GM18499 (cell line): Measurements from ENCODE around the gene ITGB5.

Experiments
- ATAC-seq: cut with Tn5 transposase; IDR thresholded peaks from one replicate; pipeline ENCODE4 v1.9.1; 2021; ENCODE audit warnings: moderate number of reproducible peaks; ENCODE audit not compliant: insufficient read depth, unreplicated experiment

The ITGB5 gene

DNA sequence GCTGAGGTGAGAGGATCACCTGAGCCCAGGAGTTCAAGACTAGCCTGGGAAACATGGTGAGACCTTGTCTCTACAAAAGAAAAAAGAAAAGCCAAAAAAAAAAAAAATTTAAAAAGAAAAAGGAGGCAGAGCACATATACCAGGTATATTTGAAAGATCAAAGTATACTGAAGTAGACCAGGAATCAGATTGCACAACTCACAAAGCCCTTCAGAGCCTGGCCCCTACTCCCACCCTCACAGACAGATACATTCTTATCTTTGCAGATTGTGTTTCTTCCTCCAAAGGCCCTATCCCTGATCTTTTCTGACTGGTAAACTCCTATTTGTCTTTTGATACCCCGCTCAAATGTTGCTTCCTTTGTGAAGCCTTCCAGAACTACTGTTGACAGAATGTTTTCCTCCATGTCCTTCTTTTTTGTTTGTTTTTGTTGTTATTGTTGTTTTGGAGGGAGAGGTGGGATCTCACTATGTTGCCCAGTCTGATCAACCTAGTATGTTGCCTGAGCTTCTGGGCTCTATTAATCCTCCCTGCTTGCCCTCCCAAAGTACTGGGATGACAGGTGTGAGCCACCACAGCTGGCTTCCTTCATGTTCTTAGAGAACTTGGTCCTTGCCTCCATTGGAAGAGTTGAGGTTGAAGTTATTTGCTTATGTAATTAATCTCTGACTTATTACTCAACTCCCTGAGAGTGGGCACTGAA is 9.8 kb upstream of the ITGB5 start:
- ATAC-seq = no peak

DNA sequence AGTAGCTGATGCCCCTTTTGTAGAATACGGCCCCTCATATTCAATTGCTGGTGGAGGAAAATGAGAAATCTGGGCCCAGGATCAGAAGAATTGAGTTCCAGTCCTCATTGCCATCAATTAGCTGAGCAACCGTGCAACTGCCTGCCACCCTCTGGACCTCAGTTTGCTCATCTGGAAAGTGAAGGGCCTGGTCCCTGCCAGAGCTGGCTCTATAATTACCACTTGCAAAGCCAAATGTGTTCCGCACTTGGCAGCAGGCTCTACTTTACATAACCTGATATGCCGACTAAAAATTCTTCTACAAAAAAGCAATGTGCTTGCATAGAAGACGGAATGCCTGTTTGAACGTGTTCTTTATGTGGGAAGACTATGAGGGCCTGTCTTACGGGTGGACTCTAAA is 8.6 kb upstream of the ITGB5 start:
- ATAC-seq = no peak

DNA sequence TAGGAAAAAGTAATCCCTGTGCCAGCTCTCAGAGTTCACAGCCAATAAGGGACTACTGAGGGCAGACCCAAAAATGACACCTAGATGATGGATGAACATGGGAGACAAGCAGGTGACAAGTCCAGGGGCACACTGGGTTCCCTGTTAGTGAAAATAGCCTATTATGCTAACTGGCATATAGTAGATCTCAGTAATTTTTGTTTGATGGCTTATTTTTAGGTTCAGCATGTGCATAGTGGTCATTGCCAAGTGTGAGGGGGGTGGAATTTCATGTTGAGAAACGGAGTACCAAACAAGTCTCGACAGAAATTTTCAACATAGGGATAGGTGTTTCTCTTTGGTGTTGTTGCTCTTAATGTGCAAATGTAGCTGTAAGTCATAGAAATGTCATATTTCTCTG is 6.4 kb upstream of the ITGB5 start:
- no peak for ATAC-seq

DNA sequence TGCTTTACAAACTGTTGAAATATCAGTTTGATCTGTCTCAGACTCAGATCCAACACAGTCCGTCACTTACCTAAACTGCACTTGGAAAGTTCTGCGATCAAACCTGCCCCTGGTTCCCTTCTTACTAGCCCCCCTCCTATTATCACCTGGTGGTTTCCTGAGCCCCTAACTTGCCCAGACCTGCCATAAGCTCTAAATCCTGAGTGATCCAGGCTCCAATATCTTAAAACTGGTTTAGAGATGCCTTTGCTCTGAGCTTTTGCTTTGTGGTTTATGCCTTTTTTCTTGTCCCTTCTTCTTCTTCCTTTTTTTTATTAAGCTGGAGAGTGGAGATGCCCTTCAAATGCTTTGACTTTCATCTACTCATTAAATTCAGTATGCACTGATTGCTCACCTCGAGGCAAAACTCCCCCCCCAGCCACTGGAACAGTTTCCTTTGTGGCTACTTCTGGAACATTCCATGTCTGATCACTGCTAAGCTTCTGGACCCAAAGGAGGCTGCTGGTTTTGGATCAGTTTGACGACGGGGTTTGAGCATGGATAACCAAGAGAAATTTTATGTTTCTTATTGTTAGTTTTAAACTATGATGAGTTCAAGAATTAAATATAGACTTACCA is 3.5 kb upstream of the ITGB5 start:
- ATAC-seq = no peak

DNA sequence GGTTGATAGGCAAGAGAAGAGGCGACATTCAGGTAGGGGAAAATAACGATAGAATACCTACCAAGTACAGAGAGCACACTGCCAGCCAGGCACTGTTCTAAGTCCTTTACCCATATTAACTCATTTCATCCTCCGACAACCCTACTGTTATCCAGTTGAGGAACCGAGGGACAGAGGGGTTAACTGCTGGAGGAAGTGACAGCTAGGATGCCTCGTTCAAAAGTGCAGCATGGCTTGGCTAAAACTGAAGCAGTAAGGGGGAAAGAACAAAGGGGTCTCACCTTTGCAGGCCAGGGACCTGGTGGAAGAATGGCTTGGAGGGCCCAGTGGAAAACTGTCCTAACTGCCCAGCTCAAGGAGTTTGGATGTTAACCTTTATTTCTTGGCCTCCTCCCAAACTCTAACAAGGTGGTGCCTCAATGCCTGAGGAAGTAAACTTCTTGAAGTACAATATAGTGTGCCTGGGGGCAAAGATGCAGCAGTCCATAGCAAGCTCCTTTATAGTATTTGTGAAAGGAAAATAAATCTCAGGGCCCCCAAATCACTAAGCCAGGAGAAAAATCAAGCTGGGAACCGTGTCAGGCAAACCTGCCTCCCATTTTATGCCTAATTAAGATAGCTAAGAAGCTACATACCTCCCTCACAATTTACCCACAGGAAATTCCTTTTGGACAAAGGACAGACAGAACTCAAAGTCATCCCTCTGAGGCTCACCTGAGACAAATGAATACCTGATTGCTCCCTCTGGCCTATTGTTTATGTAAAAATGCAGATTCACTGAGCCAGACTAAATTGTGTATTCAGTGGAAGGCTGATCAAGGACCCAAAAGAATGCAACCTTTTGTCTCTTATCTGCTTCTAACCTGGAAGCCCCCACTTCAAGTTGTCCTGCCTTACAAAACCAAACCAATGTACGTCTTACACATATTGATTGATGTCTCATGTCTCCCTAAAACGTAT is 1.6 kb upstream of the ITGB5 start:
- ATAC-seq = no peak

DNA sequence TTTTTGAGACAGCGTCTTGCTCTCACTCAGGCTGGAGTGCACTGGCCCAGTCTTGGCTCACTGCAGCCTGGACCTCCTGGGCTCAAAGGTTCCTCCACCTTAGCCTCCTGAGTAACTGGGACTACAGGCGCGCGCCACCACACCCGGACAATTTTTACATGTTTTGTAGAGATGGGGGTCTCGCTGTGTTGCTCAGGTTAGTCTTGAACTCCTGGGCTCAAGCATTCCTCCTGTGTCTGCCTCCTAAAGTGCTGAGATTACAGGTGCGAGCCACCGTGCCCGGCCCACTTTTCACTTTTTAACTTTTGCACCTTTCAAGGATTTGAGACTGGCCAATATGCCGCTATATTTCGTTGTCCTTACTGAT is 750 bp upstream of the ITGB5 start:
- no peak for ATAC-seq

DNA sequence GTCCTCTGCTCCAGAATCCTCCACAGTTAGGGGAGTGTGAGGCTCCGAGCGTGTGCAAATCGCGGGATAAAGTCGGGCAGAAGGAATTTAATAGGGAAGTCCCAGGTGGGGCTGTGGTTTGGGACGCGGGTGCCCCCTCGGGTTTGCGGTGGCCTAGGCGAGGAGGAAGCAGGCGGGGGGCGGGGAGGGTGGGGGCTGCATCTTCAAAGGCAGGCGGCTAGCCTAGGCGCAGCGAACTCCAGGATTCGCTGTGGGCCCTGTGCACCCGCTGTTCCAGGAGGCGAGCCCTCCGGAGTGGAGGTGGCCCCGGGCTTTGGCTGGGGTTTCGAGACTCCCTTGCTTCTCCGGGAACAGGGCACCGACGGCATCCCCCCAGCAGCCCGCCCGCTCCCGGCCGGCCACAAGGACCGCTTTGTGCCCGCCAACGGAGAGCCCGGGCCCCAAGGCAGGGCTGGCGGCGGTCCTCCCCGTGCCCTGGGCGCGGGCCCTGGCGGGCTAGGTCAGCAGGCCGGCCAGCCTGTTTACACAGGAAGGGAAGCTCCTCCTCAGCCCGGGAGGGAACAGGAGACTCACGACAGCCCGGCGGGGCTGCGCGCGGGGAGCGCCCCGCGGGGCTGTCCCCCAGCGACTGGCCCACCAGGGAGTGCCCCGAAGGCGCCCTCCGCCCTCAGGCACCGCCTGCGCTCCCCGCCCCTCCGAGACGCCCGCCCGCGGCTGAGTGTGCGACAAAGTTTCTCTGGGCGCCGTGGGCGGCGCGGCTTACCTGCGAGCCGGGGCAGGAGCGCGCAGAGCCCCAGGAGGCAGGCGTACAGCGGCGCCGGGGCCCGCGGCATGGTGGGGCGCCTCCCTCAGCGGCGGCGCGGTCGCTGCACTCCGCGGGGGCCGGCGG is 753 bp downstream of the ITGB5 start:
- no peak for ATAC-seq

DNA sequence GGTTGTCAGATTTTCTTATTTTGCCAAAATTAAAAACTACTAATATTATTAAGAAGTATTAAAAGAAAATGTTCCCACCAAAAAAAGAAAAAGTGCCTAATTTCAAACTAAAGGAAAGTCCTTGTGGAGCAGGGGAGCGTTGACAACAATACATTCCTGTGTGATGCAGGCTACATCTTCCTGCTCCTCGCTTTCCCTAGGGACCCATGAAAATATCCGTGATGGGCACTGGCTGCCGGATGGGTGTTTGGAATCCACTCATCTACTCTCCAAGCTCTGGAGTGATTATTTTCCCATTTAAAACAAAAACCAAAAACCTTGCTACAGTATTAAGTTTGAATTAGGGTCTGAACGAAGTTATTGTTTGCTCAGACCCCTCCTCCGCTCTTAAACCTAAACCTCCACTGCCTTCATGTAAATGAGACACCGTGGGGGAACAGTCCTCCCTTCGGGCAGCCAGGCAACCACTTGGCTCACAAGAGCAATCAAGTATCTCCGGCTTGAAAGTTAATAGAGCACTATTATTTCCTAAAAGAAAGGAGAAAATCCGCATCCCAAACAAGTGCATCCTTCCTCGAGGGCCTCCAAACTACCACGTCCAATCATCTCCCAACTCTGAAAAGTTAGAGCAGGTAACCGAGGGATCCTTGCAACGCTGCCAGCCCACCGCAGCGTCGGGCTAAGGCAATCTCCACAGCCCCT is 1.5 kb downstream of the ITGB5 start:
- ATAC-seq = no peak

DNA sequence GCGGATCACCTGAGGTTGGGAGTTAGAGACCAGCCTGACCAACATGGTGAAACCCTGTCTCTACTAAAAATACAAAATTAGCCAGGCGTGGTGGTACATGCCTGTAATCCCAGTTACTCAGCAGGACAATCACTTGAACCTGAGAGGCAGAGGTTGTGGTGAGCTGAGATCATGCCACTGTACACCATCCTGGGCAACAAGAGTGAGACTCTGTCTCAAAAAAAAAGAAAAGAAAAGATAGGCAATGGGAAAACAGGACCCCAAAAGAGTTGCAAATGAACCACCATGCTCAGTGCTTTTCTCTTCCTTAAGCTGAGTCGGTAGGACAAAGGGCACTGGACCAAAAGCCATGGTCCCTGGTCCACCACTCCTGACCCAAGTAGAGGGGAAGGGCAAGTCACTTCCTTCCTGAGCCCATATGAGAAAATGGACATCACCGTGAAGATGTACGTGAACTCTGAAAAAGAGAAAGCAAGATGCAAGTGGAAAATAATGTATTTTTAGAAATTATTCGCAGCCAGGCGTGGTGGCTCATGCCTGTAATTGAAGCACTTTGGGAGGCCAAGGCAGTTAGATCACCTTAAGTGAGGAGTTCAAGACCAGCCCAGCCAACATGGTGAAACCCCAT is 2.6 kb downstream of the ITGB5 start:
- no peak for ATAC-seq

DNA sequence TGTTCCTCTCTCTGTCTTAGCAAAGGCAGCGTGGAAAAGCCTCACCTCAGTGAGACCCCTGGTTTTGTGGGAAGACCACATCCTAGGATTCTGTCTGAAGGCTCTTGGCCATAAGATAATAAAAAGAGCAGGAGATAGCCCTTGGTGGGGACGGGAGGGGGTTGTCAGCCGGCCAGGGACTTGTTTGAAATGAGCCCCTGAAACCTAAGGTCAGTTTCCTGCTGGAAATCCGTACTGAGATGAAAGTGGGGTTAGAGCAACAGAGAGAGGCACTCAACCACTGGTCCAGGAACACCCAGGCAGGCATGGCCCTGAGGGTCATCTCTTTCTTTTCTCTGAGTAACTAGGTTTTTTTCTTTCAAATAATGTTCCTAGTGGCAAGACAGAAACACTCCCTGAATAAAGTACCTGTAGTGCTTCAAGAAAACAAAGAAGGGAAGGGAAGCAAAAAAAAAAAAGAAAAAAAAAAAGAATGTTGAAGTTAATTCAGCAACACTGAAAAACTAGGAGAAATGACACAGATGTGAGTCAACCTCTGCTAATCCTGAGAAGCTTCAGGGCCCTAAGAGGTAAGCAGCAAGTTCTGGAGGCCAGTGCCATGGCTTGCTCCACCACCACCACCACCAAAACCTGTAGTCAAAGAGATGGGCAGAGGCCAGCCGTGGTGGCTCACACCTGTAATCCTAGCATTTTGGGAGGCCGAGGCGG is 3.2 kb downstream of the ITGB5 start:
- ATAC-seq = no peak

DNA sequence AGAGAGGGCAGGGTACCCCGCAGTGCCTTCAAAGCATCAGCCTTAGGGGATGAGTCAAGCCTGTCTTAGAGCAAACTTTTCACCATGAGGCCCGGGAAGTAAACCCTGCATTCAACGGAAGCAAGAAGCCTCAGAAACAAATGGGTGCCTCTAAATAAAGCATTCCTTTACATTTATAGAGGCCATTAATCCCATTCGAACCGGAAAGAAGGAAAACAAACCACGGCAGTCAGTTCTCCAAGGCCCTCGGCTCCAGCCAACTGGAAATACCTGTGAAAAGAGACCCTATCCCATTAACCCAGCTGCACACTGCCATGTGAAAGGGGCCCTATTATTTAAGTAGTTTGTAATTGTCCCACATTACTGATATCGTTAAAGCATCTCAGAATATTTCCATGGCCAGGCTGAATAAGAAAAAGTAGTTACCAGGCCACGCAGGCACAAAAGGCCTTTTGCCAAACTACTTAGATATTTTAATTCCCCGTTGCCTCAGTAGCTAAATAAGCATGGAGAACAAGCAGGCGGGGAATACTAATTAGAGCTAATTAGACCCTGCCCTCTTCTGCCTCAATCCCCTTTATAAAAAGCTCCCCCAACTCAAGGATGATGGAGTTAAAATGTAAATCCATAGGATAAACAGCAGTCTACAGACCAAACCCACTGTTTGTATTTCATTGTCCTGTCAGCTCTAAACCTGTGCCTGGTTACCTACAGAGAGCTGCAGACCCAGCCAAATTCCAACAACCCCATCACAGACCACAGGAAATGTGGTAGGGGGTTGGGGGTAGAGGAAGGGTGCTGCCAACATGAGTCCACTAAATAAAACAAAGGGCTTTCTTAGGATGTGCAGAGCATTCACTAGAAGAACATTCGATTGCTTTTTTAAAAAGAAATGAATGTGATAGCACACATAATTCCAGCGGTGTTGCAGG is 4.1 kb downstream of the ITGB5 start:
- no peak for ATAC-seq

DNA sequence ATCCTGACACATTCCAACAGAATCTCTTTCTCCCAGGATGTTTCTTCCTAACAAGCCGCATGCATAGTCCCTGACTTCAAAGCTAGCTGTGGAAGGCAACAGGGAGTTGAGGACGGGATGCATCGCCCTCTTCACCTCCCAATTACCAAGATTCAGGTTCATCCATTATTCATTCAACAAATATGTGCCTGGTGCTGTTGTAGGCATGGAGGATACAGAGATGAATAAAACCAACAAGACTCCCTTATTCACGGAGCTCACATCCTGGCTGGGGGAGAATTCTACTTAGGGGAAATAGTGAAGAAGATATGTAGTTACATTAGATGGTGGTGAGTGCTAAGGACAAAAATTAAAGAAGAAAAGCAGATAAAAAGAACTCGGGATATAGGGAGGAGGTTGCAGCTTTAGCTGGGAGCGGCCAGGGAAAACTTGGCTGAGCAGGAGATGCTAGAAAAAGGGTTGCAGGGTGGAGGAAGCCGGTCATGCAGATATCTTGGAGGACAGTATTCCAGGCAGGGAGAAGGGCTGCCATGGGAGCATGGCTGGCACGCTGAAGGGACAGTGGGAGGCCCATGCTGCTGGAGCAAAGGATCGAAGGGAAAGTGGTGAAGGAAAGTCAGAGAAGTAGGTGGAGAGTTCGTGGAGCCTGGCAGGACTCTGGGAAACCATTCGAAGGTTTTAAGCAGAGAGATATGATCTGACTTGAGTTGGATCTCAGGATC is 5.0 kb downstream of the ITGB5 start:
- ATAC-seq = no peak

DNA sequence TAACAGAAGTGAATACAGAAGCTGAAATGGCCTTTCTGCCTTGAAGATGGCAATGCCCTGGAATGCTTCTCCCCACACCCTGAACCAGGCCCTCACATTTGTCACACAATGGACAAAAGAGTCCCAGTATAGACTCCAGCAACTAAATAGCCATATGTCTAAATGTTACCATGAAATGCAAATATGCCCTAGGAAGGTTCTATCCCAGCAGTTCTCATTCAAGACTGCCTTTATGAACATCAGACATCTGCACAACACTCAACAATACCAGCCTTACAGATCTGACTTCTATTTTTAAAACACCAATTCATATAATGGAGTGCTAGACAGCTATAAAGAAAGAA is 7.9 kb downstream of the ITGB5 start:
- no peak for ATAC-seq

DNA sequence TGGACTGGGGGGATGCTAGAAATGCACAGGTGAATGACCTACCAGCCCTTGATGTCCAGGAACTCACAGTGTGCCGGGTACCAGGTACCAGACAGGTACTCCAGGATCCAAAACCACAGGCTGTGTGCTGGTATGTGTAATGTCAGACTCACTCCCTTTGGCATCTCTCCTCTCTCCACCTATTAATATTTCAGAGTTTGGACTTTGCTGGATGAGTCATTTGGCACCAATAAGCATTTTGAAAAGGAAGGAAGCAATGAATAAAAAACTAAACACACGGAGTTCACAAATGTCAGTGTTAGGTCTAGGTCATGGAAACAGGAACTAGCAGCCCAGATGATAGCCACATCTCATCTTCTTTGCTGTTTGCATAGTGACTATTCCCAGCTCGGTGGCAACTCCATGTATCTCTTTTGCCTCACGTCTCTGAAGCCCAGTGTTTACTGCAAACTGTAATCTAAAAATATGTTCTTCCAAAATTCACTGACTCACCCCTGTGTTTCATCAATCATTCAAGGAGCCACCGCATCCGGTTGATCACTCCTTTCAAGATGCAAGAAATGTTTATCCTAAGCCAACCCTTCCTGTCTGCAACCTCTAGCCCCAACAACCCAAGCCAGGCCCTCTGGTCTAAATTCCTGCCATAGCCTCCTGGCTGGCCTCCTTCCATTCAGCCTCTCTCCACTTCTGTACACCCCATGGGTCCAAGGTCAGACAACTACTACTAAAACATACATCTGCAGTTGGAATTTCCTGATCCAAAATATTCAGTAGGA is 8.4 kb downstream of the ITGB5 start:
- ATAC-seq = no peak

DNA sequence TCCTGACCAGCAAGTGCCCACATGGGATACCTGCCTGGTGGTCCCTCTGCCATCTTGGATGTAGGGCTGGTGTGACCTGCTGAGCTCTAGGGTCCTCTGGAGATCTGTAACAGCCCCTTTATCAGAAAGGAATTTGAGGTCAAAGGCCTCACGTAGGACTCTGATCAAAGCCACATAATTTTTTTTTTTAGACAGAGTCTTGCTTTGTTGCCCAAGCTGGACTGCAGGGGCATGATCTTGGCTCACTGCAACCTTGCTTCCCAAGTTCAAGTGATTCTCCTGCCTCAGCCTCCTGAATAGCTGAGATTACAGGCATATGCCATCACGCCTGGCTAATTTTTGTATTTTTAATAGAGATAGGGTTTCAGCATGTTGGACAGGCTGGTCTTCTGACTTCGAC is 9.5 kb downstream of the ITGB5 start:
- no peak for ATAC-seq

DNA sequence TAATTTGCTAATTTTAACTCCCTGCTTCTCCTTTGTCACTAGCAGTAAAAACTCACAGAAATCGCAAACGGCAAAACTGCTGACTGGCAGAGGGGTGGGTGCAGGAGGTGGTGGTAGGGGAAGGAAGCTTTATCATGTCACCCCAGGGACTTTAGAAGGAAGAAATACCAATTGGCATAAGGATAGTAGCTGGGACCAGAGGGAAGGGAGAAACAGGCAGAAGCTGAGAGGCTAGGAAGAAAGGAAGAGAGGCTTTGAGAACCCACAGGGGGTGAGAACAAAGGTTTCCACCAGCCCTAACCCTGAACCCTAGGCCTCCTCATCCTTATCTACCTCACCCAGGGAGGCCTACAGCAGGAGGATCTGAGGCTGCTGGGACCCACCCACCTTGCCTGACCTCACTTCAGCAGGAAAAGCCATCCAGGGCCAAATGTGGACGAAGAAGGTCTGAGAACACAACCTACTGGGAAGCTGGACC is 10.7 kb downstream of the ITGB5 start:
- no peak for ATAC-seq
